ENCODE results near the gene DEPDC5. TPM values are rescaled to one million over a fixed set of nuclear protein-coding genes. Genes with fewer than 3 reads are reported as not detected.

Gene DEPDC5
- total and polyA plus RNA-seq, 2 of the 8 experiments (the other 6 are each of a cell fraction or from before 2014, with no cell fraction given) = 18.3 to 26.5 TPM

- Histone ChIP-seq H3K4ac (replicated peaks; ENCODE audit: insufficient read length, low read depth, low read length) (no peak overlapping the region), H2AK5ac (ENCODE audit: low read depth, low read length) (no peak overlapping the region), H3K36me3 (ENCODE audit: control insufficient read depth in 2 of 4, insufficient read depth in 4 of 4, low read length in 3 of 4) (peaks cover 0 to 26% (median 24%) of the 10 kb centered on the region in 4 experiments; a peak in 7 of 8 replicates), H4K5ac (ENCODE audit: insufficient read length, low read depth, low read length) (no peak overlapping the region), H3K9me3 (ENCODE audit: insufficient read depth in 2 of 2, low read depth in 1 of 2, low read length in 1 of 2) (no peaks in the 10 kb centered on the region), H2BK5ac (ENCODE audit: low read depth, low read length) (no peak overlapping the region), H2BK20ac (ENCODE audit: low read length) (no peak overlapping the region), H3K79me2 (ENCODE audit: control insufficient read depth in 1 of 2, insufficient read depth in 2 of 2, low read length in 2 of 2) (no peaks in the 10 kb centered on the region), H3K27me3 (replicated peaks in 1 of 4; ENCODE audit: control insufficient read depth in 3 of 4, extremely low read depth in 1 of 4, insufficient read depth in 3 of 4, low read length in 3 of 4) (no peaks in the 10 kb centered on the region), H2AFZ (ENCODE audit: low read length) (no peak overlapping the region), H3K56ac (replicated peaks; ENCODE audit: insufficient read length, low read depth, low read length) (no peak overlapping the region), H3K18ac (ENCODE audit: extremely low read depth, low read length) (no peak overlapping the region), H4K20me1 (replicated peaks in 1 of 2; ENCODE audit: control insufficient read depth in 1 of 2, insufficient read depth in 2 of 2, low read length in 2 of 2) (no peaks in the 10 kb centered on the region), H4K8ac (ENCODE audit: extremely low read depth, insufficient read depth, low read length) (no peak overlapping the region), H3K27ac (ENCODE audit: low read depth, low read length) (no peak overlapping the region; the same call in 1 of the 2 replicates), H3K23me2 (ENCODE audit: low read depth, low read length) (no peaks in the 10 kb centered on the region), H3K79me1 (ENCODE audit: low read depth, low read length) (no peaks in the 10 kb centered on the region), H2BK12ac (ENCODE audit: low read depth, low read length) (no peak overlapping the region), H3K9ac (replicated peaks in 1 of 4; ENCODE audit: extremely low read depth in 1 of 4, low read depth in 3 of 4, low read length in 3 of 4) (no peak overlapping the region), H3K14ac (ENCODE audit: insufficient read length) (no peak overlapping the region), H3K23ac (ENCODE audit: insufficient read length) (no peak overlapping the region), H3K4me1 (replicated peaks in 1 of 4; ENCODE audit: control insufficient read depth in 3 of 4, insufficient read depth in 4 of 4, low read length in 3 of 4) (no peaks in the 10 kb centered on the region), H2BK120ac (replicated peaks; ENCODE audit: low read depth, low read length) (no peak overlapping the region), H4K91ac (replicated peaks; ENCODE audit: insufficient read length, low read length) (no peak overlapping the region), H3K4me2 (ENCODE audit: insufficient read depth in 1 of 2, low read depth in 2 of 2, low read length in 2 of 2) (no peak overlapping the region), H3K4me3 (ENCODE audit: extremely low read depth in 1 of 4, insufficient read depth in 2 of 4, low read depth in 3 of 4, low read length in 4 of 4) (no peak overlapping the region), H2BK15ac (ENCODE audit: low read length) (no peak overlapping the region)
- TF ChIP-seq SIX5 (IDR thresholded peaks at IDR 0.05; ENCODE audit: low read depth, low read length) (no peak), ATF3 (IDR thresholded peaks at IDR 0.05; ENCODE audit: insufficient read depth, low read depth, low read length) (no peak), SP4 (IDR thresholded peaks at IDR 0.05; ENCODE audit: low read length) (no peak)
- POLR2A ChIA-PET (ENCODE audit: partially characterized antibody) = no interaction called here
- CTCF ChIA-PET (ENCODE audit: partially characterized antibody) = interaction anchor here (3.5 kb wide), 1 partner anchor 149 kb away, joined by 10 read pairs; no protein-coding TSS in a partner anchor
- DNase-seq (ENCODE audit: low read depth in 1 of 2, low spot score in 2 of 2) = no peak
- WGBS, 2 experiments (ENCODE audit: extremely low coverage in 1 of 2, insufficient coverage in 1 of 2, insufficient read length in 1 of 2, insufficient replicate concordance in 2 of 2, low coverage in 1 of 2, low lambda C conversion rate in 2 of 2, missing lambda C conversion rate in 1 of 2) = 80% methylated on average over 1 of the region's 1 CpG; no CpG with 5 or more reads in 1 of the 2 experiments
- FAIRE-seq = no peak
Measured at GRCh38 chr22:31821572-31821971, 67.8 kb downstream of the DEPDC5 start.
